Gastrocnemius medialis (tissue), 4 donors: ENCODE data around the gene ENDOV.

Source experiments
- POLR2A ChIP-seq, 2 donors: fragments of 450-650 bp; IDR thresholded peaks; one replicate each; pipeline ENCODE4 v1.6.1; 2017; ENCODE audit warnings: antibody characterized with exemption in 2 of 2, mild to moderate bottlenecking in 2 of 2, moderate library complexity in 2 of 2
- TF ChIP-seq, protein P1 (sequence below), 5 experiments: fragments of 450-650 bp in 3 of 5; fragments of 200-600 bp in 2 of 5; sonication (generic) in 2 of 5; IDR thresholded peaks in 4 of 5; conservative IDR thresholded peaks in 1 of 5; 1 replicate in 4 of 5; 2 replicates in 1 of 5; pipeline ENCODE4 v1.5.1; 2016 to 2019; ENCODE audit warnings: antibody characterized with exemption in 5 of 5, mild to moderate bottlenecking in 3 of 5, moderate library complexity in 3 of 5

GRCh38 chr17:80441598-80442322 lies 26.8 kb downstream of the ENDOV start:
- TF ChIP-seq, protein P1, sequence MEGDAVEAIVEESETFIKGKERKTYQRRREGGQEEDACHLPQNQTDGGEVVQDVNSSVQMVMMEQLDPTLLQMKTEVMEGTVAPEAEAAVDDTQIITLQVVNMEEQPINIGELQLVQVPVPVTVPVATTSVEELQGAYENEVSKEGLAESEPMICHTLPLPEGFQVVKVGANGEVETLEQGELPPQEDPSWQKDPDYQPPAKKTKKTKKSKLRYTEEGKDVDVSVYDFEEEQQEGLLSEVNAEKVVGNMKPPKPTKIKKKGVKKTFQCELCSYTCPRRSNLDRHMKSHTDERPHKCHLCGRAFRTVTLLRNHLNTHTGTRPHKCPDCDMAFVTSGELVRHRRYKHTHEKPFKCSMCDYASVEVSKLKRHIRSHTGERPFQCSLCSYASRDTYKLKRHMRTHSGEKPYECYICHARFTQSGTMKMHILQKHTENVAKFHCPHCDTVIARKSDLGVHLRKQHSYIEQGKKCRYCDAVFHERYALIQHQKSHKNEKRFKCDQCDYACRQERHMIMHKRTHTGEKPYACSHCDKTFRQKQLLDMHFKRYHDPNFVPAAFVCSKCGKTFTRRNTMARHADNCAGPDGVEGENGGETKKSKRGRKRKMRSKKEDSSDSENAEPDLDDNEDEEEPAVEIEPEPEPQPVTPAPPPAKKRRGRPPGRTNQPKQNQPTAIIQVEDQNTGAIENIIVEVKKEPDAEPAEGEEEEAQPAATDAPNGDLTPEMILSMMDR (IDR thresholded peaks at IDR 0.05 in 4 of 5, conservative IDR thresholded peaks at IDR 0.05 in 1 of 5), result no peak
- TF ChIP-seq POLR2A (IDR thresholded peaks at IDR 0.05), result no peak
